ENCODE measurements around the gene C12orf43.
A peak's percentile ranks its signal among the peaks of the same experiment; 100 is the strongest.

The C12orf43 gene

DNA sequence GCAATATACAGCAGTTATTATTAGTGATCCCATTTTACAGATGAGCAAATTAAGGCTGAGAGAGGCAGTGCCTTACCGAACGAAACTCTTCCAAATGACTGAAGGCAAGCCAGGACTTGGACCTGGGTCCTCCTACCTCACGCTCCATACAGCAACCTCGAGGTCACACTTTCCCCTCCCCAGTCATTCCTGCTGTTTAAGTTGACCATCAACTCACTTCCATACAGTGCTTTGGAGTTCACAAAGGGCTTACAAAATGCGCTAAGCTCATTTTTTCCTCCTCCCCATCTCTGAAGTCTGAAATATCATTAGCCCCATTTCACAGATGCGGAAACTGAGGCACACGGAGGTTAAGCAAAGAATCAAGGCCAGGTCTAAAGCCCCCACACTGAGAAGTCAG is 33.6 kb downstream of the C12orf43 start:
- no peak overlapping the region for H3K27ac ChIP-seq
- no peak overlapping the region for H3K4me3 ChIP-seq

DNA sequence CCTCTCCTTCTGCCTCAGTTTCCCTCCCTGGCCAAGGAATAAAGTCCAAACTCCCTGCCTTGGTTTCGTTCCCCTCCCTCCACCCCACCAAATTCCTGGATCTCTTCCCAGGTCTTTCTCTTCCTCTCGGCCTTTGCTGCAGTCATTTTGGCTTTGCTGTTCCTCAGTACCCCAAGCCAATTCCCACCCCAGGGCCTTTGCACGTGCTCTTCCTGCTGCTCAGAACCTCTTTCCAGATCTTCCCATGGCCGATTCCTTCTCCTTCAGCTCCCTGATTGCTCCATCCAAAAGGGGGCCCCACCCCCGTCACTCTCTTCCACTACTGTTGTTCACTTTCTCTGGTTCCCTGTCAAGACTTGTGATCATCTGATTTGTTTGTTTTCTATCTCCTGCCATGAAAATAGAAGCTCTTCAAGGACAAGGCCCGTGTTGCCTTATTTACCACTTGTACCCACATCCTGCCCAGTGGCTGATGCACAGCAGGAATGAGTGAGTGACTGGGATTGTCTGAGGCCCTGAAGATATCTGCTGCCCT is 34.8 kb downstream of the C12orf43 start:
- H3K27ac ChIP-seq, result no peak overlapping the region
- no peak overlapping the region for H3K4me3 ChIP-seq

DNA sequence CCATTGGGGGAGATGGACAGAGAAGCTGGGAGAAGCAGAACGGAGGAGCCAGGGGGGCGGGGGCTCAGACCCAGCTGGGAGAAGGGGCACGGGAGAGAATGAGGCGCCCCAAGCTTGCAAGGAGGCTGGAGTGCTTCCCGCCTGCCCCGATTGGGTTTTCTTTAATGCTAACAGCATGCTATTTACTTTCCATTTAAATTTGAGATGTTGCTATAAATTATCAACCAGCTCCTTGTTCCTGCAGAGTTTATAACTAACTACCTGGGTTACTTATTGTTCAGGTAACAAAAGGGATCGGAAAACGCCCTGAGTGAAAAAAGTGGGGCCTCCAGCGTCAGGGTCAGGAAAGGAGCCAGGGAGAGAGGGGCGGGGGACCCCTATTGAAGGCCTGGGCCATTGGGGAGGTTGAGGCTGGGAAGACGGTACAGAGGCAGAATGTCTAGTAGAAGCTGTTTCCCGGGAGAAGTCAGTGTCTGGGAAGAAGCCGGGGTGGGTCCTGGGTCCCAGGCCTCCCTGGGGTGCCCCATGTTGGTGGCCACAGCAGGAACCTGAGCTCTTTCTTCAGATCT is 35.4 kb downstream of the C12orf43 start:
- Histone ChIP-seq H3K4me3 (no peak overlapping the region), H3K27ac (no peak overlapping the region)

DNA sequence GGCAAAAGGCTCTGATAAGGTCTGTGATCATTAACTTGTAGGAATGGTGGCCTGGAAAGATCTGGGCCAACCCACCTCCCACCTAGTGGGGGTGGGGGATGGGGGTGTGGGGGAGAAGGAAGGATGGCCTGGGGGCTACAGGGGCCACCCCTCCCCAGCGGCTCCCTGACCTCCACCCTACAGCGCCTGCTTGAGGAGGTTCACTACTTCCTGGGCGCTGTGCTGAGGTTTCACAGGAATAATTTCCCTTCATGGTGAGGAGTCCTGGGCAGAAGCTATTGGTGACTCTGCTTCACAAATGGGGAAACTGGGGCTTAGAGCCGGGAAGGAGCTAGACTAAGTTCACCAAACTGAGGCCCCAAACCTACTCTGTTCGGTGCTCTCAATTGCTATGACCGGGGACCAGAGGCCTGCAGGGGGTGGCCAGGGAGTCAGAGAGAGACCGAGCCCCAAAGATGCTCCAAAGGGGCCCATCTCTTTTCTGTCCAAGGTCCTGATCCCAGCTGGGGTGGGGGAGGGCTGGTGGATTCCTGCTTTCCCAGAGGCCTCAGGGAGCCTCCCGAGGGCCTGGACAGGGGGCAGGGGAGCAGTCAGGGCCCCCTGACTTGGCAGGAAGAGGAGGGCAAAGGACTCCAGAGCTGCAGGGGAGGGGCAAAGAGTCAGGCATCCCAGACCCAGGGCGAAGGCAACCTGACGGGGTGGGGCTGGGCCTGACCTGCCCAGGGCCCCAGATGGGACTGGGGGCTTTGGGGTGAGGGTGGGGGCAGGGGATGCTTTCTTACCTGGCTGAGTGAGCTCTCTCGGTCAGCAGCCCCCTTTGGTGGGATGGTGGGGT is 36.2 kb downstream of the C12orf43 start:
- Histone ChIP-seq H3K4me3 (no peak overlapping the region), H3K27ac (no peak overlapping the region)

DNA sequence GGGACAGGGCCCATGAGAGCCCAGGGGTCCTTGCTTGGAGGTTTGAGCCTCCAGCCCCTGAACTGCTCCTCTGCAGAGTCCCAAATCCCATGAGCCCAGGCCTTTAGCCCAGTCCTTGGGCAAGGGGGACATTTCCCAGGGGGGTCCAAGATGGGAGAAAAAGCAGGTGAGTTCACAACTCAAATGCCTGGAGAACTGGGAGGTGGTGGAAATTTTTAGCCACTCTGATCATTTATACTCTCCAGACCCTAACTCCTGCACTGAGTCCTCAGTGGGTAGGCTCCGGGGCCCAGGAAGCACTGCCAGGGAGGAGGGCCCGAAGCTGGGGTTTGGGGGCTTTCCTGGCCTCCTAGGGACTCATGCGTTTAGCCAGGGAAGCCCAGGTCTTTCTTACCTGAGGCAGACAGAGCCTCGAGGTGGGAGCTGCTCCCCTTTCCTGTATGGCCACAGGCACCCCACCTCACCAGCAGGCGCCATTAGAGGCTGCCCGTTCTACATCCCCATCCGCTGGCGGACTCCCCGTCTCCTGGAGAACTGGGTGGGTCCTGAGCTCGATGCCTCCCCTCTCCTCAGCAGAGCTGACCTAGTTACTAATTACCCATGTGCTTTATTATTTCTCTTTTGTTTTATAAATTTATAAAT is 36.9 kb downstream of the C12orf43 start:
- Histone ChIP-seq H3K4me3 (no peak overlapping the region), H3K27ac (no peak overlapping the region)

DNA sequence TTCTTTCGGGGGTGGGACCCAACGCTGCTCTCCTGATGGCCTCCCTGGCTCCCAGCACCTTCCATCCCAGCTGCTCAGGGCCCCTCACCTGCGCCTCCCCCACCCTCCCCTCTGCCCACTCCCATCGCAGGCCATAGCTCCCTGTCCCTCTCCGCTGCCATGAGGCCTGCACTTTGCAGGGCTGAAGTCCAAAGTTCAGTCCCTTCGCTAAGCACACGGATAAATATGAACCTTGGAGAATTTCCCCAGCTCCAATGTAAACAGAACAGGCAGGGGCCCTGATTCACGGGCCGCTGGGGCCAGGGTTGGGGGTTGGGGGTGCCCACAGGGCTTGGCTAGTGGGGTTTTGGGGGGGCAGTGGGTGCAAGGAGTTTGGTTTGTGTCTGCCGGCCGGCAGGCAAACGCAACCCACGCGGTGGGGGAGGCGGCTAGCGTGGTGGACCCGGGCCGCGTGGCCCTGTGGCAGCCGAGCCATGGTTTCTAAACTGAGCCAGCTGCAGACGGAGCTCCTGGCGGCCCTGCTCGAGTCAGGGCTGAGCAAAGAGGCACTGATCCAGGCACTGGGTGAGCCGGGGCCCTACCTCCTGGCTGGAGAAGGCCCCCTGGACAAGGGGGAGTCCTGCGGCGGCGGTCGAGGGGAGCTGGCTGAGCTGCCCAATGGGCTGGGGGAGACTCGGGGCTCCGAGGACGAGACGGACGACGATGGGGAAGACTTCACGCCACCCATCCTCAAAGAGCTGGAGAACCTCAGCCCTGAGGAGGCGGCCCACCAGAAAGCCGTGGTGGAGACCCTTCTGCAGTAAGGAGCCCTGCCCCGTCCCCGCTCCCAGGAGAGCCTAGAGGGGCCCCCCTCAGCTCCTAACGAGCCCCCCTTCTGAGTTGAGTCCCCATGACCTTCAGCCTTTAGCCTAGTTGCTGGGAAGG is 37.7 kb downstream of the C12orf43 start, which contains the start of gene HNF1A:
HNF1A (plus strand) TSS at position 248 of the 924 bp plus-strand sequence; CDS start at position 474, 226 bp downstream.
- Histone ChIP-seq H3K27ac (no peak within 1 kb of the TSS), H3K4me3 (no peak within 1 kb of the TSS)

DNA sequence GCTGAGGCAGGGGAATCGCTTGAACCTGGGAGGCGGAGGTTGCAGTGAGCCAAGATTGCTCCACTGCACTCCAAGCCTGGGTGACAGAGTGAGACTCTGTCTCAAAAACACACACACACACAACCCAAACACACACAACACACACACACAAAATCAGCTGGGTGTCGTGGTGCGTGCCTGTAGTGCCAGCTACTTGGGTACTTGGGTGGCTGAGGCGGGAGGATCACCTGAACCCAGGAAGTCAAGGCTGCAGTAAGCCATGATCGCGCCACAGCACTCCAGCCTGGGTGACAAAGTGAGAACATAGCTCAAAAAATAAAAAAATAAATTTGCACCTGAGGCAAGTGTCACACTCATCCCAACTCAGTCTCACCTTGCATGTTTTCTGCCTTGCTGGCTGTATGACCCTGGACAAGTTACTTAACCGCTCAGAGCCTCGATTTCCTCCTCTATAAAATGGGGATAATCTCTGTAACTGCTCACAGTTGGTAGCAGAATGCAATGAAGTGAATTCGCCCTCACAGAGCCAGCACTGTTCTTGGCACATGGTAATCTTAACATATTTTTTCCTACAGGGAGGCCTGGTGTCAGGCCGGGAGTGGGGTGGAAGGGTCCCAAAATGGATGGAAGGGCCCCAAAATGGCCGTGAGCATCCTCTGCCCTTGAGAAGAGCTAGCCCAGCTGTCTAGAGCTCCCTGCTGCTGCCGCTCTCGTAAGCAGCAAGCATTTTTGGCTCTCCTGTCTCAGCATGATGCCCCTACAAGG is 38.6 kb downstream of the C12orf43 start:
- Histone ChIP-seq H3K4me3 (no peak overlapping the region), H3K27ac (no peak overlapping the region)

DNA sequence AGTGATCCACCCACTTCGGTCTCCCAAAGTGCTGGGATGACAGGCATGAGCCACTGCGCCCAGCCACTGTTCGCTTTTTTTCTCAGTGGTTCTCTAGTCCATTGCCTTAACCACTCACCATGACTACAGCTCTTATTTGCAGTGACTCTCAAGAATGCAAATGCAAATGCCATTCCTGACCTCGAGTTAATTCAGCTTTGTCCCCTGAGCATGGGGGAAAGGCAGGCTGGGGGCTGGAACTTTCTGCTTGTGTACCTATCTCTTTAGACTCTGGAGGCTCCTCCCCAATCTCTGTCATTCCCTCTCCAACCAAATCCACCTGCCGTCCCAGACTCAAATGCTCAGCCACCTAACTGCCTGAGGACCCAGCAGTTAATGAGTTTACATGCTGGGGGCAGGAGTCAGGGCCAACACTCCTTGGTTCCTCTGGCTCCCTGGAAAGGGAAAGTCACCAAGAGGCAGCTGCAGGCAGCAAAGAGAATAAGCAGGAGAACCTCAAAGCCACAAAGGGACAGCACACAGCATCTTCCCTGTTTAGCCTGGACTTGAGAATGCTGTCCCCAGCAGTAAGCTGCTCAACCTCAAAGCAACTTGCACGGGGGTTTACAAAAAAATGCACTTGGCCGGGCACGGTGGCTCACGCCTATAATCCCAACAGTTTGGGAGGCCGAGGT is 43.3 kb downstream of the C12orf43 start:
- Histone ChIP-seq H3K4me3 (no peak overlapping the region), H3K27ac (no peak overlapping the region)

DNA sequence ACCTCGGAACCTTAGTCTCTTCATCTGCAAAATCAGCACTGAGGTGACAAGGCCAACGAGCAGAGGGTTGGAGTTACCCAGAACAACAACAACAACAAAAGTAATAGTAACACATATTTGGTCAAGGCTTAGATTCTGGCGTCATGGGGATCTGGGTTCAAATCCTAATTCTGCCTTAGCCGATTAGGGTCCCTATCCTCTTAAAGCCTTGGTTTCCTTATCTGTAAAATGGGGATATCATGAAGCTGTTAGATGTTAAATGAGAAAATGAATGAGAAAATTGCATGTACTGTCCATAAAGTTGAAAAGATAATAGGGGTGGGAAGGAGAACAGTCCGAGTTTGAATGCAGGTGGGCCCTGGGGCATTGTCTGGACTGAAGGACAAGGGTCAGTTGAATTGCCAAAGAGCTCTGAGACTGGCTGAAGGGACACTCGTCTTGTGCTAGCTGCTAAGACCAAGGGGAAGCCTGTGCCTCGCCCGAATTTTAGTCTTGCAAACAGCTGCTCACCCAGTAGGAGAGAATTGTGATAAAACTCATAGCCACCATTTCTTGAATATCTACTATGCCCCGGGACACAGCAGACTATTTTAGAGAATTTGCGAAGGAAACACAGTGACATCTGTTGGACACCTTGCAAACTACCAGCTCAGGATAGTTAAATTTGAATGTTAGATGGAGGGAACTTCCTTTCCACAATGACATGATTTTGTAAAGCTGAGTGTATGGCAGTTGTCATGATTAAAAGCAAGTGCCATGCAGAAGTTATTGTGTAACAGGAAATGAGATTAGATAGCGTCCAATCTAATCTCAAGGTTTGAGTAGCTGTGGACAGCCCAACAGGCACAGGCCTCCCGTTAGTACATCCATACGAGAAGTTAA is 44.7 kb downstream of the C12orf43 start:
- Histone ChIP-seq H3K27ac (no peak overlapping the region), H3K4me3 (no peak overlapping the region)

DNA sequence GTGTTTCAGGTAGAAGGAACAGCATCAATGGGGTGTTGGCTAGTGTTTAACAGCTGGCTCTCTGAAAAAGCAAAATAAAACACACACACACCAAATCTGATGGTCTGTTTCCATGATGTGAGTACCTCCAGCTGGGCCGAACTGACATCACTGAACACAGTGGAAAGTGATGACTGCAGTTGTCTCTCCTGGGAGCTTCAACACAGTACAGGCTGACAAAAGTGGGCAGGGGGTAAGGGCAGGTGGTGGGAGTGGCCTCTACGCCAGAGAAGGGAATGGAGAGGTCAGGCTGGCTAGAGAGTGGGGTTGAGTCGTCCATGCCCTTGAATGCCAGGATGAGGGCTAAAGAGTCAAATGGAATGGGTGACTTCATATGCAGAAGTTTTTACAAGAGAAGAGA is 46.0 kb downstream of the C12orf43 start:
- Histone ChIP-seq H3K4me3 (no peak overlapping the region), H3K27ac (no peak overlapping the region)

DNA sequence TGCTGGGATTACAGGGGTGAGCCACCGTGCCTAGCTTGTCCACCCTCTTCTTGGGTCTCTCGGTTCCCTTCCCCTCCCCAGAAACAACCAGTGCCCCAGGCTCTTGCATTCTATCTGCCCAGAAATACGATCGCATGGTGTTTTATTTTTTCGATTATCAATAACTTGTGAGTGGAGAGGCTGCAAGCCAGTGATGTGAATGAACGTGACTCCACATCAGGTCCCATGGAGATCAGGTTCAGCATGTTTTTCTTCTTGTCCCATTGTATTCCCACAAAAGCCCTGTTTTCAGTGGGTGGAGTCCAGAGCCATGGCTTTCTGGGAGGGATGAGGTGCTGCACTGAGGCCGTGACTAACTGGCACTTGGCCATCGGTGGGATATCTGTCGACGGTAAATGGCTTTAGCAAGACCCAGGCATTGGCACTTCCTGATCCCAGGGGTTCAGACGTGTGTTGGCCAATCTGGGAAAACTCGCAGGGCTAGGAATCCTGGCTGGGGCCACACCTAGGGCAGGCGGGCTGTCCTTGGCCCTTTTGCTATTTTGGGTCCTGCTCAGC is 50.7 kb downstream of the C12orf43 start:
- H3K4me3 ChIP-seq, result no peak overlapping the region
- H3K27ac ChIP-seq, result peak overlapping the region in 7 of 21 experiments; percentile 16 to 56 (median 33)

DNA sequence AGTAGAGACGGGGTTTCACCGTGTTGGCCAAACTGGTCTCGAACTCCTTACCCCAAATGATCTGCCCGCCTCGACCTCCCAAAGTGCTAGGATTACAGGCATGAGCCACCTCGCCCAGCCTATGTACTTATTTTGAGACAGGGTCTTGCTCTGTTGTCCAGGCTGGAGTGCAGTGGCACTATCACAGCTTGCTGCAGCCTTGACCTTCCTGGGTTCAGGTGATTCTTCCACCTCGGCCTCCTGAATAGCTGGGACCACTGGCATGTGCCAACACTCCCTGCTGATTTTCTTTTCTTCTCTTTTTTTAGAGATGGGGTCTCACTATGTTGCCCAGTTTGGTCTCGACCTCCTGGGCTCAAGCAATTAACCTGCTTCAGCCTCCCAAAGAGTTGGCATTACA is 52.0 kb downstream of the C12orf43 start:
- no peak overlapping the region for H3K27ac ChIP-seq
- no peak overlapping the region for H3K4me3 ChIP-seq

DNA sequence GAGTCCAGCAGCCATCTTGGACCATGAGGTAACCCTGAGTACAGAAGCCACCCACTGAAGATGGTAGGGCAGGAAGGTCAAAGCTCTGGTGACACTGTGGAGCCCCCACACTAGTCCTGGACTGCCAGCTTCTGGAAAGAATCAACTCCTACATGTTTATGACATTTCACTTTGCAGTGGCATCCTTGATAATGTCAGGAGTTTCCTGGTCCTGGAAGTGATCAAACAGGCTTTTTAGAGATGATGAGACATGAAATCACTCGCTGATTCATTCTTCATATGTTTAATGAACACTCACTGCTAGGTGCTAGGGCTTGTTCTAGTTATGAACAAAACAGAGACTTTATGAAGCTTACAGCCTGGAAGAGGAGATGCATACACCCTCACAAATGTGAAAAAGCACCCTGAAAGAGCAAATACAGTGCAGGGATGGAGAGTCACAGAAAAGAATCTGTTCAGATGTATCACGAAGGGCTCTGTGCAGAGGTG is 53.7 kb downstream of the C12orf43 start:
- no peak overlapping the region for H3K4me3 ChIP-seq
- peak overlapping the region in 20 of 21 experiments; percentile 3 to 81 (median 66) for H3K27ac ChIP-seq

DNA sequence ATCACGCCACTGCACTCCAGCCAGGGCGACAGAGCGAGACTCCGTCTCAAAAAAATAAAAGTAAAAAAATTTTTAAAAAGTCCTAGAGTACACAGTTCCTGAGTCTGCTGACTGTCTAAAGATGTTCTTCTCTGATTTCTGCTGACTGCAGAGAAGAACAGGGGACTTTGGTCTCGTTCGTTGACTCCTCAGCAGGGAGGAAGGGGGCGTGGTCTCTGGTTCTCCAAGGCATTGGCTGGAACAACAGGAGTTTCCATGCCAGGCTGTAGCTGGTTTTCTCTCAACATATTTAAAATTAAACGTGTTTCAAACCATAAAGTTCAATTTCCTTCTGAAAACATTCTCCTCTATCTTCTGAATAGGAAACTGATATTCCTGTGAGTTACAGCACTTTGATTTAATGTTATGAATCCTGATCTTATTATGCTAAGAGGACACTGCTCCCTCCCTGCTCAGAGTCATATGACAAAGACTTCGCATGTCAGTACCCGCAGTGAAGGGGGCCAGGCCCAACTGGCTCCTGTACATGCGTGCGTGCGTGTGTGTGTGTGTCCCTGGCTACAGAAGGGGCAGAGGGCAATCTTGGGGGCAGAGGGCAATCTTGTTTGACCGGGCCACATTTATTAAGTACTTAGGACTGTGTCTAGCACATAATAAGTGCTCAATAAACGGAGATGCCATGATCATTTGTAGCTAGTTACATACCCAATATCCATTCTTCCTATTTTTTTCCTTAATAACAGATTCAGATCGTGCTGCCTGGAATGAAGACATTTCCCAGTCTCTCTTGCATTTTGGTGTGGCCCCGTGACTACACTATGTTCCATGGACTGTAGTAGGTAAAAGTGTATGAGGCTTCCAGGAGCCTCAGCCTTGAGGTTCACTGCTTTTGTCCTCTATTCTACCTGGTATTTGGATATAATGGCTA is 54.4 kb downstream of the C12orf43 start:
- no peak overlapping the region for H3K4me3 ChIP-seq
- H3K27ac ChIP-seq, result peak overlapping the region in 20 of 21 experiments; percentile 13 to 81 (median 66)

DNA sequence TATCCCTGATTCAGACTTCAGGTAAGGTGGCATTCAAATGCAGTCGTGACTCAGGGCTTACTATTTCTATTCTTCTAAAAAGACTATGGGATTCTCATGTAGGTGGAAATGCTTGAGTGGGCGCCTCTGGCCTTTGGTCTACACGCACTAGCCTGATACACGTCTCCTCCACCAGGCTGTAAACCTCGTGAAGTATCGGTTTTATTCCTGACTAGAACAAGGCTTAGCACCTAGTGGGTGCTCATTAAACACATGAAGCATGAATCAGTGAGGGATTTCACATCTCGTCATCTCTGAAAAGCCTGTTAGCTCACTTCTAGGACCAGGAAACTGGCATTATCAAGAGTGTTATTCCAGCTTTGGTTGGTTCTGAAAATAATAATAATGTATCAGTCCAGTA is 55.6 kb downstream of the C12orf43 start:
- Histone ChIP-seq H3K4me3 (no peak overlapping the region), H3K27ac (peak overlapping the region in 9 of 21 experiments; percentile 15 to 81 (median 59))

All from skin epidermis (tissue), 12 donors.